Activated B cell treated with CpG ODN at 0.5 μM for 24 hours (primary cell): Measurements from ENCODE around the gene OLIG2. TPM values are rescaled to one million over a fixed set of nuclear protein-coding genes. Genes with fewer than 3 reads are reported as not detected.

Experiments used
- ATAC-seq: fragments of 200-7000 bp; cut with Tn5 transposase; one replicate; pipeline ENCODE4 v1.10.0; 2021; ENCODE audit warnings: low read depth, mild to moderate bottlenecking, moderate library complexity
- CTCF ChIA-PET: fragments of 350-600 bp; sonication (Branson Sonifier 250); formaldehyde crosslinking; loops from one replicate; lab custom pipeline; 2021; ENCODE audit warnings: antibody characterized with exemption; lab: Charles Lee
- POLR2A ChIA-PET: fragments of 350-600 bp; sonication (Branson Sonifier 250); formaldehyde crosslinking; loops from one replicate; lab custom pipeline; 2021; ENCODE audit warnings: antibody characterized with exemption; lab: Charles Lee
- DNase-seq: peaks from one replicate; pipeline ENCODE4 v3.0.0; 2022
- H3K27ac Mint-ChIP-seq: one replicate; pipeline ENCODE4 v1.8.0; 2020; ENCODE audit warnings: mixed read lengths
- H3K27me3 Mint-ChIP-seq: one replicate; pipeline ENCODE4 v1.8.0; 2021; ENCODE audit warnings: mixed read lengths
- H3K36me3 Mint-ChIP-seq: one replicate; pipeline ENCODE4 v1.8.0; 2021; ENCODE audit warnings: low read depth, mixed read lengths
- H3K4me1 Mint-ChIP-seq: one replicate; pipeline ENCODE4 v1.8.0; 2021; ENCODE audit warnings: mixed read lengths
- H3K4me3 Mint-ChIP-seq: one replicate; pipeline ENCODE4 v1.8.0; 2020; ENCODE audit warnings: mild to moderate bottlenecking, mixed read lengths
- H3K9me3 Mint-ChIP-seq: one replicate; pipeline ENCODE4 v1.8.0; 2020; ENCODE audit warnings: mixed read lengths
- intact Hi-C: fragments of 100-400 bp; cut with micrococcal nuclease; formaldehyde crosslinking; loops from one replicate; pipeline ENCODE4 v1.15.1; 2024
- total RNA-seq: library from RNA; stranded (reverse); gene quantifications from 2 replicates; pipeline ENCODE4 v1.2.3, GENCODE V29; 2022
- TF ChIP-seq, protein P1 (sequence below): fragments of 200-600 bp; IDR thresholded peaks from one replicate; pipeline ENCODE4 v1.8.0; 2022; ENCODE audit warnings: antibody characterized with exemption, mild to moderate bottlenecking

OLIG2 gene
- total RNA-seq, 1 donor from 2014 or later, result not detected

DNA sequence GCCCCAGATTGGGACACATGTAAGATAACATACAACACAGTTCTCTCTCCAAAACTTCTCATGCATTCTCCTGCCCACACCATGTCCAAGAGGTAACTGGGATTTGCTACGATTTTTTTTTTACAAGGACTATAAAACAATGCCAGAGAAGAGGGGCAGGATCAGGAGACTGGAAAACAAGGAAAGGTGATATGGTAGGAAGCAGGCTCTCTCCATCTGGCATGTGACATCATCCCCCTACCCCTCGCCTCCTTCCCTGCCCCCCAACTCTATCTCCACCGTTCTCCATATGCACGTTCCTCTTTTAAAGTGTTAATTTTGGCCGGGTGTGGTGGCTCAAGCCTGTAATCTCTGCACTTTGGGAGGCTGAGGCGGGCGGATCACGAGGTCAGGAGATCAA, 20.7 kb downstream of the OLIG2 start:
- ATAC-seq (no peak), DNase-seq (no peak)
- H3K36me3 Mint-ChIP-seq, result no peaks in the 10 kb centered on the region
- no peaks in the 10 kb centered on the region for H3K4me1 Mint-ChIP-seq
- no peak overlapping the region for H3K4me3 Mint-ChIP-seq
- intact Hi-C loops, result no loop called here
- ChIA-PET POLR2A (no interaction called here), CTCF (interaction anchor here (1.1 kb wide), 1 partner anchor 44 kb away, joined by 3 read pairs; no protein-coding TSS in a partner anchor)
- peaks cover 22% of the 10 kb centered on the region for H3K27me3 Mint-ChIP-seq
- H3K27ac Mint-ChIP-seq, result no peak overlapping the region
- TF ChIP-seq, protein P1, sequence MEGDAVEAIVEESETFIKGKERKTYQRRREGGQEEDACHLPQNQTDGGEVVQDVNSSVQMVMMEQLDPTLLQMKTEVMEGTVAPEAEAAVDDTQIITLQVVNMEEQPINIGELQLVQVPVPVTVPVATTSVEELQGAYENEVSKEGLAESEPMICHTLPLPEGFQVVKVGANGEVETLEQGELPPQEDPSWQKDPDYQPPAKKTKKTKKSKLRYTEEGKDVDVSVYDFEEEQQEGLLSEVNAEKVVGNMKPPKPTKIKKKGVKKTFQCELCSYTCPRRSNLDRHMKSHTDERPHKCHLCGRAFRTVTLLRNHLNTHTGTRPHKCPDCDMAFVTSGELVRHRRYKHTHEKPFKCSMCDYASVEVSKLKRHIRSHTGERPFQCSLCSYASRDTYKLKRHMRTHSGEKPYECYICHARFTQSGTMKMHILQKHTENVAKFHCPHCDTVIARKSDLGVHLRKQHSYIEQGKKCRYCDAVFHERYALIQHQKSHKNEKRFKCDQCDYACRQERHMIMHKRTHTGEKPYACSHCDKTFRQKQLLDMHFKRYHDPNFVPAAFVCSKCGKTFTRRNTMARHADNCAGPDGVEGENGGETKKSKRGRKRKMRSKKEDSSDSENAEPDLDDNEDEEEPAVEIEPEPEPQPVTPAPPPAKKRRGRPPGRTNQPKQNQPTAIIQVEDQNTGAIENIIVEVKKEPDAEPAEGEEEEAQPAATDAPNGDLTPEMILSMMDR, result no peak
- H3K9me3 Mint-ChIP-seq, result no peaks in the 10 kb centered on the region

DNA sequence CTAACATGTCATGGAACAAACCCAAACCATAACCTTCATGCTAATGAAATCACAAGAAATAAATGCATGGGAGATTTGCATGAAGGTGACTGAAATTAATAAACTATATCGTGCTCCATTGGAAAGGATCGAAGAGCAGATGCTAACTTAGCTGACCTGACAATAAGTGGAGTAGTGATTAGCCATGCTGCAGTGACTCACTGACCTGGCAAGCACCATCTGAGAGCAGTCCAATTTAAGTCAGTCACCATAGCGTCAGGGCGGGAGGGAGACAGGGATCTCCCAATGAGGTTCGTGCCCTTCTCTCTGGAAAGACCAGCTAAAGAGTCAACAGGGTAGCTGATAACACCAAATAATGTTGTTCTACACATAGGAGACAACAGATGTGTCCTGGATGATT, 21.5 kb downstream of the OLIG2 start:
- TF ChIP-seq, protein P1, result no peak
- H3K4me1 Mint-ChIP-seq, result no peaks in the 10 kb centered on the region
- H3K27me3 Mint-ChIP-seq, result peaks cover 15% of the 10 kb centered on the region
- H3K27ac Mint-ChIP-seq, result no peak overlapping the region
- intact Hi-C loops, result no loop called here
- no peak for ATAC-seq
- ChIA-PET CTCF (no interaction called here), POLR2A (no interaction called here)
- H3K9me3 Mint-ChIP-seq, result no peaks in the 10 kb centered on the region
- no peaks in the 10 kb centered on the region for H3K36me3 Mint-ChIP-seq
- DNase-seq, result no peak
- no peak overlapping the region for H3K4me3 Mint-ChIP-seq

DNA sequence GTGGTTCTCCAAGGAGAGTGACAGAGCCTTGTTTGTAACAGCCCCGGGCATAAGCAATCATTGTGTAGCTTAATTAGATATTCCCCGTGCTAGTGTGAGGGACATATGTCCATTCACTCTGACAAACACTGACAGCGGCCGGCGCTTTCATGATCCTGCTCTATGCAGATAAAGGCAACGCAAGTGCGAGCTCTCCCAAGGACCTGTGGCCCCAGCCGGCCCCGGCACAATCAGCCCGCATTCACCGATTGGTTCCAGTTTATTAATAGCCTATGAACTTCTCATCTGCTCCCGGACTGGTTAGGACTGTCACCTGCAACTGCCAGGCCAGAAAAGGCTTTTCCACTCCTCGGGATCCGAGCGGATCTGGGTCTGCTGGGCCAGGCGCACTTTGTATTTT, 26.2 kb downstream of the OLIG2 start:
- ATAC-seq, result no peak
- TF ChIP-seq, protein P1, result no peak
- H3K27ac Mint-ChIP-seq, result no peak overlapping the region

DNA sequence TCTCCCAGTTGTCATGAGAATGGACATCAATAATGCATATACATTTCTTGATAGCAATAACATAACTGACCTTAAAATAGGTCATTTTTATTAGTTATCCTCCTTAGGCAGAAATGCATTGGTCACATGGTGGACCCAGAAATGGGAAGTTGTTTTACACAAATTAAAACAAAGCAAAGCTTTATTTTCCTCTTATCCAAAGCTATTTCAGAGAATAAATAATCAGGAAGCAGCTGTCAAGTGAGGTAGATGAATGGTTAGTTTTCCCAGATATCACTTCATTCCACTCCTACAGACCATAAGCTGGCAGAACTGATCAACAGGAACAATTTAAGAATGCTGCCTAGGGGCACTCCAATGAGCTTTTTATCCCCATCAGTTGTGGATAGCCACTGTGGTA, 28.2 kb downstream of the OLIG2 start:
- intact Hi-C loops, result no loop called here
- H3K9me3 Mint-ChIP-seq, result no peaks in the 10 kb centered on the region
- no peak overlapping the region for H3K4me3 Mint-ChIP-seq
- CTCF ChIA-PET, result no interaction called here
- no peaks in the 10 kb centered on the region for H3K36me3 Mint-ChIP-seq
- peaks cover 9% of the 10 kb centered on the region for H3K27me3 Mint-ChIP-seq
- no peak overlapping the region for H3K27ac Mint-ChIP-seq
- POLR2A ChIA-PET, result no interaction called here
- DNase-seq (no peak), ATAC-seq (no peak)
- no peaks in the 10 kb centered on the region for H3K4me1 Mint-ChIP-seq
- TF ChIP-seq, protein P1, result no peak

More for the DNA sequence above, 26.2 kb downstream of the OLIG2 start:
- DNase-seq, result no peak
- Mint-ChIP-seq H3K27me3 (peaks cover 15% of the 10 kb centered on the region), H3K9me3 (no peaks in the 10 kb centered on the region), H3K4me3 (no peak overlapping the region), H3K36me3 (no peaks in the 10 kb centered on the region), H3K4me1 (no peaks in the 10 kb centered on the region)
- ChIA-PET POLR2A (no interaction called here), CTCF (no interaction called here)
- intact Hi-C loops, result no loop called here

DNA sequence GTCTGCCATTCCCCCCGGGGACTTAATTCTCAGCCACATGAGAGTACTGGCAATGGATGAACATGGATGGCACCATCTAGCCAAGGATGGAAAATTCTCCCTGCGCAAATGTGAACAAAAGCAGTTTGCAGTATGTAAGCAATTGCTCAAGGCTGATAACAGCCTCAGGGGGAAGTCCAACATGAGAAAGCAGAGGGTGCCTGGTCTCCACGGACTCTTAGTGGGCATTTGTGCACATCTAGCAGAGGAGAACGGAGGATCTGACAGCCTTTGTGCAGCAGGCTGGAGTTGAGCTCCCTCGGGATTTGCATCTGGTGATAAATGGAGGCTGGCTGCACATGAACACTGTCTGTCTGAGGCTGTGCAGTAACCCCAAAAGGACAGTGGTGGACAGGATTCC, 30.3 kb downstream of the OLIG2 start:
- Mint-ChIP-seq H3K27me3 (peaks cover 16% of the 10 kb centered on the region), H3K4me1 (no peaks in the 10 kb centered on the region), H3K9me3 (no peaks in the 10 kb centered on the region), H3K4me3 (no peak overlapping the region), H3K27ac (no peak overlapping the region), H3K36me3 (no peaks in the 10 kb centered on the region)
- ChIA-PET CTCF (no interaction called here), POLR2A (no interaction called here)
- DNase-seq (no peak), ATAC-seq (no peak)
- intact Hi-C loops, result no loop called here
- TF ChIP-seq, protein P1, result no peak
